Natural killer cell (primary cell): ENCODE results near the gene LIMS2. TPM values are rescaled to one million over a fixed set of nuclear protein-coding genes. Genes with fewer than 3 reads are reported as not detected.

ENCODE experiments used
- ATAC-seq, 3 donors: fragments of 150-1000 bp in 2 of 3; fragments of 200-7000 bp in 1 of 3; cut with Tn5 transposase; 1 replicate in 1 of 3; 2 replicates in 2 of 3; pipeline ENCODE4 v1.10.0; 2021; ENCODE audit warnings: mild to moderate bottlenecking in 2 of 3, moderate library complexity in 2 of 3
- DNase-seq, 2 donors: peaks; one replicate each; pipeline versions ENCODE4 v3.0.0 to v3.0.0-alpha.2; 2013 to 2021; ENCODE audit warnings: mixed read lengths in 1 of 2
- H3K27ac ChIP-seq: one replicate; pipeline ENCODE4 v1.5.1; 2013; ENCODE audit warnings: mild to moderate bottlenecking, low read length
- H3K27me3 ChIP-seq: one replicate; pipeline ENCODE4 v1.6.1; 2013; ENCODE audit warnings: low read length; ENCODE audit not compliant: control insufficient read depth, insufficient read depth
- H3K36me3 ChIP-seq: one replicate; pipeline ENCODE4 v1.6.1; 2013; ENCODE audit warnings: low read length; ENCODE audit not compliant: control insufficient read depth, insufficient read depth
- H3K4me1 ChIP-seq: one replicate; pipeline ENCODE4 v1.6.1; 2013; ENCODE audit warnings: low read length; ENCODE audit not compliant: control insufficient read depth, insufficient read depth
- H3K4me3 ChIP-seq: one replicate; pipeline ENCODE4 v1.5.1; 2013; ENCODE audit warnings: low read length
- H3K9me3 ChIP-seq: one replicate; pipeline ENCODE4 v1.6.1; 2013; ENCODE audit warnings: low read length; ENCODE audit not compliant: control insufficient read depth, insufficient read depth
- H3K27ac Mint-ChIP-seq, 2 donors: one replicate each; pipeline ENCODE4 v1.8.0; 2022; ENCODE audit warnings: mild to moderate bottlenecking in 2 of 2, mixed read lengths in 2 of 2, moderate library complexity in 1 of 2
- H3K27me3 Mint-ChIP-seq, 2 donors: one replicate each; pipeline ENCODE4 v1.8.0; 2022; ENCODE audit warnings: low read depth in 2 of 2, mixed read lengths in 2 of 2
- H3K36me3 Mint-ChIP-seq: one replicate; pipeline ENCODE4 v1.8.0; 2022; ENCODE audit warnings: mixed read lengths
- H3K4me1 Mint-ChIP-seq, 2 donors: one replicate each; pipeline ENCODE4 v1.8.0; 2022; ENCODE audit warnings: mixed read lengths in 2 of 2
- H3K4me3 Mint-ChIP-seq: one replicate; pipeline ENCODE4 v1.8.0; 2022; ENCODE audit warnings: mild to moderate bottlenecking, moderate library complexity, mixed read lengths
- H3K9me3 Mint-ChIP-seq, 2 donors: one replicate each; pipeline ENCODE4 v1.8.0; 2022; ENCODE audit warnings: mixed read lengths in 2 of 2
- CTCF ChIP-seq: fragments of 200-600 bp; IDR thresholded peaks from one replicate; pipeline ENCODE4 v1.8.0; 2022; ENCODE audit warnings: antibody characterized with exemption
- WGBS: methylation state at CpG from one replicate; pipeline ENCODE4 v1.1.7; 2013; ENCODE audit warnings: missing lambda C conversion rate; ENCODE audit not compliant: insufficient coverage; 5-methylcytosine and 5-hydroxymethylcytosine counted together
- intact Hi-C: fragments of 100-400 bp; cut with micrococcal nuclease; formaldehyde crosslinking; loops from one replicate; pipeline ENCODE4 v1.14.2; 2022
- total RNA-seq, 4 donors: library from RNA; stranded (reverse); fragments of 120-200 nt in 1 of 4; gene quantifications; one replicate each; pipeline versions ENCODE4 v1.2.3 to v1.2.4, GENCODE V29; 2013 to 2022

Gene LIMS2
- total RNA-seq, 3 donors from 2014 or later (not counting 1 experiment from before 2014, with no cell fraction given): 0.15 to 0.16 TPM; not detected in 1

DNA sequence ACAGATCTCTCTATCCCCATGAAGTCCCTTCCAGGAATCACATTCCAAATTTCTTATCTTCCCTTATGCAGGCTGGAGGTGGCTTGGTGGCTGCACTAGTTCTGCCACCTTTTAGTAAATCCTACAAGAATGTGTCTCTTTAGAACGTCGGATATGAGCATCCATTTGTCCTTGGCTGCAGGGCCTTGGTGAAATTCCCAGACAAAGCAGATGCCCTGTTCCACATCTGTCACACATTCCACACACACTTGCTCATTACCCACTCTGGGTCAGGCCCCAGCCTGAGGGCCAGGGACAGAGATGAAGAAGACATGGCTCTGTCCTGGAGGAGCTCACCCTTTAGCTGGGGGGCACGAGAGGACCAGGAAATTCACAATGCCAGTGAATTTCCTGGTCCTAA is 60.6 kb downstream of the LIMS2 start:
- H3K27me3 Mint-ChIP-seq: peaks cover 10 to 33% of the 10 kb centered on the region in 2 donors
- Histone ChIP-seq H3K27me3 (no peaks in the 10 kb centered on the region), H3K9me3 (no peaks in the 10 kb centered on the region), H3K4me3 (no peak overlapping the region), H3K27ac (no peak overlapping the region), H3K36me3 (no peaks in the 10 kb centered on the region), H3K4me1 (peaks cover 1% of the 10 kb centered on the region)
- ATAC-seq (no peak), DNase-seq (peak in 1 of 2 donors; percentile 4)
- intact Hi-C loops: no loop called here
- peaks cover 11% of the 10 kb centered on the region for H3K36me3 Mint-ChIP-seq
- TF ChIP-seq CTCF: no peak
- H3K9me3 Mint-ChIP-seq: peaks cover 0 to 6% of the 10 kb centered on the region in 2 donors
- WGBS: 94% methylated on average over 3 of the region's 3 CpGs
- H3K4me1 Mint-ChIP-seq: peaks cover 8% of the 10 kb centered on the region in 2 donors
- H3K27ac Mint-ChIP-seq: no peak overlapping the region
- no peak overlapping the region for H3K4me3 Mint-ChIP-seq

DNA sequence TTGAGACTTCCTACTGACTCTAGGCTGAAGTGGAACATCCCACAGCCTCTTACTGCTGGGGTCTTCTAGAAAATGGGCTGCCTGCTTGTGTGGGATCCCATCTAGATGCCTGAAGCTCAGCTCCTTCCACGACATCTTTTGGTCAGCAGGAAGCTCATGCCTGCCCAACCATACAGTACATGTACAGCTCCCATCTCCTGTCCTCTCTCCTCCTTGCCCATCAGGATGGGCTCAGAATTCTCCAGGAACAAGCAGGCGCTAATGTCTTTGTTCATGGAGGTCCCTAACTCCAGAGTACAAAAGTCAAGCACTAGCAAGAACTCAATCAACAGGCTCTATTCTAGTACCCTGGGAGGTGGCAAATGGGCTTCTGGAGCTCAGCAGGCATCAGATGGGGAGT is 61.1 kb downstream of the LIMS2 start:
- intact Hi-C loops: no loop called here
- WGBS: 83% methylated on average over 2 of the region's 2 CpGs
- no peak overlapping the region for H3K27ac ChIP-seq
- Mint-ChIP-seq H3K36me3 (peaks cover 11% of the 10 kb centered on the region), H3K4me3 (no peak overlapping the region), H3K27me3 (peaks cover 10 to 33% of the 10 kb centered on the region in 2 donors), H3K27ac (no peak overlapping the region), H3K9me3 (peaks cover 0 to 6% of the 10 kb centered on the region in 2 donors), H3K4me1 (peaks cover 8% of the 10 kb centered on the region in 2 donors)
- H3K36me3 ChIP-seq: no peaks in the 10 kb centered on the region
- no peaks in the 10 kb centered on the region for H3K4me1 ChIP-seq
- no peaks in the 10 kb centered on the region for H3K9me3 ChIP-seq
- H3K27me3 ChIP-seq: no peaks in the 10 kb centered on the region
- no peak for ATAC-seq
- TF ChIP-seq CTCF: no peak
- DNase-seq: no peak
- no peak overlapping the region for H3K4me3 ChIP-seq

- H3K36me3 Mint-ChIP-seq: peaks cover 11% of the 10 kb centered on the region
- Histone ChIP-seq H3K36me3 (no peaks in the 10 kb centered on the region), H3K27me3 (no peaks in the 10 kb centered on the region), H3K4me3 (no peak overlapping the region), H3K4me1 (no peaks in the 10 kb centered on the region), H3K27ac (no peak overlapping the region), H3K9me3 (no peaks in the 10 kb centered on the region)
- peak in 1 of 2 donors; percentile 7 for DNase-seq
- WGBS: 94% methylated on average over 13 of the region's 13 CpGs
- H3K27ac Mint-ChIP-seq: no peak overlapping the region
- no peak for ATAC-seq
- TF ChIP-seq CTCF: no peak
- H3K4me3 Mint-ChIP-seq: no peak overlapping the region
- H3K9me3 Mint-ChIP-seq: peaks cover 0 to 6% of the 10 kb centered on the region in 2 donors
- H3K27me3 Mint-ChIP-seq: peaks cover 2 to 33% of the 10 kb centered on the region in 2 donors
- H3K4me1 Mint-ChIP-seq: peaks cover 8% of the 10 kb centered on the region in 2 donors
- intact Hi-C loops: no loop called here
Measured at GRCh38 chr2:127612111-127612822, 63.1 kb downstream of the LIMS2 start.
